Keratinocyte (primary cell): ENCODE measurements around the gene DEPDC7. TPM values are rescaled to one million over a fixed set of nuclear protein-coding genes. Genes with fewer than 3 reads are reported as not detected.

Experiments
- DNase-seq: peaks from one replicate; pipeline ENCODE4 v3.0.0-alpha.2; 2011; ENCODE audit warnings: low read depth, missing footprints, low spot score
- FAIRE-seq: peaks from 2 replicates; lab custom pipeline; 2011; peaks lifted over from hg19 to GRCh38; lab: Jason Lieb, UNC
- H2AFZ ChIP-seq: 2 replicates; pipeline ENCODE4 v1.6.0; 2012; ENCODE audit warnings: low read length, control low read depth, inconsistent platforms; ENCODE audit not compliant: control insufficient read depth
- H3K27ac ChIP-seq: 2 replicates; pipeline ENCODE4 v1.5.1; 2011; ENCODE audit warnings: low read length; ENCODE audit not compliant: control insufficient read depth, insufficient read depth
- H3K27me3 ChIP-seq: 3 replicates; pipeline ENCODE4 v1.6.0; 2011; ENCODE audit warnings: low read length; ENCODE audit not compliant: control insufficient read depth, insufficient read depth; ENCODE audit errors: extremely low read depth
- H3K36me3 ChIP-seq, 2 experiments: 2 replicates in 1 of 2; 3 replicates in 1 of 2; pipeline ENCODE4 v1.5.1; 2011; ENCODE audit warnings: low read length in 2 of 2, mild to moderate bottlenecking in 1 of 2; ENCODE audit not compliant: control insufficient read depth in 2 of 2, insufficient read depth in 2 of 2; ENCODE audit errors: extremely low read depth in 1 of 2
- H3K4me1 ChIP-seq: 3 replicates; pipeline ENCODE4 v1.5.1; 2011; ENCODE audit warnings: low read length; ENCODE audit not compliant: control insufficient read depth, insufficient read depth; ENCODE audit errors: extremely low read depth
- H3K4me2 ChIP-seq: 3 replicates; pipeline ENCODE4 v1.6.0; 2011; ENCODE audit warnings: low read depth, low read length; ENCODE audit not compliant: control insufficient read depth, insufficient read depth; ENCODE audit errors: extremely low read depth
- H3K4me3 ChIP-seq, 3 experiments: fragments of 200-600 bp in 1 of 3; sonication (generic) in 1 of 3; 2 replicates in 2 of 3; 3 replicates in 1 of 3; pipeline ENCODE4 v1.5.1; 2011 to 2016; ENCODE audit warnings: low read length in 3 of 3, mild to moderate bottlenecking in 3 of 3, control low read depth in 2 of 3, inconsistent platforms in 1 of 3, low read depth in 1 of 3, mixed read lengths in 1 of 3, mixed run types in 1 of 3, moderate library complexity in 1 of 3; ENCODE audit not compliant: control insufficient read depth in 2 of 3, insufficient read depth in 2 of 3; ENCODE audit errors: extremely low read depth in 1 of 3
- H3K79me2 ChIP-seq: 2 replicates; pipeline ENCODE4 v1.6.0; 2012; ENCODE audit warnings: low read length; ENCODE audit not compliant: control insufficient read depth, insufficient read depth
- H3K9ac ChIP-seq: 3 replicates; pipeline ENCODE4 v1.6.0; 2011; ENCODE audit warnings: low read length; ENCODE audit not compliant: control insufficient read depth, insufficient read depth; ENCODE audit errors: extremely low read depth
- H3K9me1 ChIP-seq: 3 replicates; pipeline ENCODE4 v1.6.0; 2011; ENCODE audit warnings: low read length; ENCODE audit not compliant: control insufficient read depth, insufficient read depth; ENCODE audit errors: extremely low read depth
- H3K9me3 ChIP-seq: 2 replicates; pipeline ENCODE4 v1.5.1; 2012; ENCODE audit warnings: low read depth, low read length; ENCODE audit not compliant: control insufficient read depth
- H4K20me1 ChIP-seq: 3 replicates; pipeline ENCODE4 v1.6.0; 2011; ENCODE audit warnings: low read length; ENCODE audit not compliant: control insufficient read depth, insufficient read depth; ENCODE audit errors: extremely low read depth
- EZH2 ChIP-seq: IDR thresholded peaks from one replicate; pipeline ENCODE4 v1.6.1; 2012; ENCODE audit warnings: inconsistent platforms, mild to moderate bottlenecking, low read length, moderate library complexity
- dilution Hi-C: fragments of 300-500 bp; cut with MboI; formaldehyde crosslinking; loops from one replicate; pipeline ENCODE4 v1.7.0; 2020; ENCODE audit warnings: low sequenced_read_pairs; ENCODE audit not compliant: extremely low pct_ligation_motif_present
- polyA plus RNA-seq, 5 experiments: library from polyadenylated mRNA; depleted of rRNA in 3 of 5; stranded (reverse) in 3 of 5; stranded (forward) in 1 of 5; unstranded in 1 of 5; fragments of >200 nt; gene quantifications; 1 replicate in 1 of 5; 2 replicates in 3 of 5; 3 replicates in 1 of 5; pipeline versions ENCODE4 v1.2.1 to v1.2.3, GENCODE V29; 2011 to 2012; ENCODE audit warnings: missing spikeins in 2 of 5, low read depth in 1 of 5, low replicate concordance in 1 of 5
- small RNA-seq, 3 experiments: library from RNA; depleted of rRNA; stranded (forward); fragments of <200 nt; gene quantifications; one replicate each; pipeline ENCODE3, GENCODE V24; 2012; ENCODE audit warnings: low read depth in 3 of 3, low replicate concordance in 1 of 3; ENCODE audit not compliant: insufficient read length in 3 of 3
- TF ChIP-seq, protein P1 (sequence below), 3 experiments: IDR thresholded peaks in 1 of 3; conservative IDR thresholded peaks in 1 of 3; optimal IDR thresholded peaks in 1 of 3; 2 replicates in 2 of 3; 3 replicates in 1 of 3; pipeline versions ENCODE3 to v1.5.1; 2011; ENCODE audit warnings: low read length in 3 of 3, mild to moderate bottlenecking in 3 of 3, moderate library complexity in 2 of 3, control low read depth in 1 of 3, inconsistent platforms in 1 of 3; ENCODE audit not compliant: insufficient read depth in 2 of 3; ENCODE audit errors: extremely low read depth in 1 of 3

The DEPDC7 gene
- polyA plus RNA-seq, 1 donor (not counting 4 experiments of a cell fraction or from before 2014, with no cell fraction given): 29.8 TPM

GRCh38 chr11:33068611-33069340 lies 53.1 kb downstream of the DEPDC7 start:
- dilution Hi-C loops: no loop called here

GRCh38 chr11:33072465-33072864 lies 56.8 kb downstream of the DEPDC7 start:
- no peak overlapping the region for H3K9ac ChIP-seq
- H3K27ac ChIP-seq: no peak overlapping the region
- H2AFZ ChIP-seq: no peak overlapping the region
- no peaks in the 10 kb centered on the region for H3K79me2 ChIP-seq
- no peak for FAIRE-seq
- H3K4me3 ChIP-seq: no peak overlapping the region
- dilution Hi-C loops: no loop called here
- TF ChIP-seq EZH2: no peak
- TF ChIP-seq, protein P1, sequence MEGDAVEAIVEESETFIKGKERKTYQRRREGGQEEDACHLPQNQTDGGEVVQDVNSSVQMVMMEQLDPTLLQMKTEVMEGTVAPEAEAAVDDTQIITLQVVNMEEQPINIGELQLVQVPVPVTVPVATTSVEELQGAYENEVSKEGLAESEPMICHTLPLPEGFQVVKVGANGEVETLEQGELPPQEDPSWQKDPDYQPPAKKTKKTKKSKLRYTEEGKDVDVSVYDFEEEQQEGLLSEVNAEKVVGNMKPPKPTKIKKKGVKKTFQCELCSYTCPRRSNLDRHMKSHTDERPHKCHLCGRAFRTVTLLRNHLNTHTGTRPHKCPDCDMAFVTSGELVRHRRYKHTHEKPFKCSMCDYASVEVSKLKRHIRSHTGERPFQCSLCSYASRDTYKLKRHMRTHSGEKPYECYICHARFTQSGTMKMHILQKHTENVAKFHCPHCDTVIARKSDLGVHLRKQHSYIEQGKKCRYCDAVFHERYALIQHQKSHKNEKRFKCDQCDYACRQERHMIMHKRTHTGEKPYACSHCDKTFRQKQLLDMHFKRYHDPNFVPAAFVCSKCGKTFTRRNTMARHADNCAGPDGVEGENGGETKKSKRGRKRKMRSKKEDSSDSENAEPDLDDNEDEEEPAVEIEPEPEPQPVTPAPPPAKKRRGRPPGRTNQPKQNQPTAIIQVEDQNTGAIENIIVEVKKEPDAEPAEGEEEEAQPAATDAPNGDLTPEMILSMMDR (optimal IDR thresholded peaks at IDR 0.05 in 1 of 3, IDR thresholded peaks at IDR 0.05 in 1 of 3, conservative IDR thresholded peaks at IDR 0.05 in 1 of 3; ENCODE audit: extremely low read depth in 1 of 3, insufficient read depth in 2 of 3, low read length in 3 of 3): no peak
- H3K9me1 ChIP-seq: no peaks in the 10 kb centered on the region
- no peaks in the 10 kb centered on the region for H4K20me1 ChIP-seq
- H3K4me1 ChIP-seq: no peaks in the 10 kb centered on the region
- H3K4me2 ChIP-seq: no peak overlapping the region
- peaks cover 33 to 37% of the 10 kb centered on the region in 2 experiments for H3K36me3 ChIP-seq
- no peaks in the 10 kb centered on the region for H3K27me3 ChIP-seq
- no peak for DNase-seq
- no peaks in the 10 kb centered on the region for H3K9me3 ChIP-seq

More at GRCh38 chr11:33068611-33069340, 53.1 kb downstream of the DEPDC7 start:
- H4K20me1 ChIP-seq: no peaks in the 10 kb centered on the region
- no peak overlapping the region for H3K4me3 ChIP-seq
- FAIRE-seq (no peak), DNase-seq (no peak)
- peaks cover 27 to 28% of the 10 kb centered on the region in 2 experiments for H3K36me3 ChIP-seq
- no peaks in the 10 kb centered on the region for H3K79me2 ChIP-seq
- H3K9ac ChIP-seq: no peak overlapping the region
- no peak overlapping the region for H3K27ac ChIP-seq
- no peak overlapping the region for H3K4me2 ChIP-seq
- peaks cover 15% of the 10 kb centered on the region for H3K4me1 ChIP-seq
- TF ChIP-seq, protein P1 (optimal IDR thresholded peaks at IDR 0.05 in 1 of 3, IDR thresholded peaks at IDR 0.05 in 1 of 3, conservative IDR thresholded peaks at IDR 0.05 in 1 of 3; ENCODE audit: extremely low read depth in 1 of 3, insufficient read depth in 2 of 3, low read length in 3 of 3): no peak
- TF ChIP-seq EZH2: no peak
- H2AFZ ChIP-seq: no peak overlapping the region
- no peaks in the 10 kb centered on the region for H3K9me3 ChIP-seq
- H3K9me1 ChIP-seq: no peaks in the 10 kb centered on the region
- H3K27me3 ChIP-seq: no peaks in the 10 kb centered on the region

Small RNA genes lying within 50 kb of the gene (small RNA-seq; reads per million reads assigned to genes)
- 0 reads per million in 3 experiments for gene RF00019

Other genes with a start within 250 kb of the DEPDC7 start
- gene CCDC73, start 221.2 kb upstream of the DEPDC7 start, polyA plus RNA-seq: not detected in 3 replicates
- gene PRRG4, start 186.0 kb upstream of the DEPDC7 start, polyA plus RNA-seq: 6.9 to 12.4 TPM (median 10.0 TPM) in 3 replicates
- 8.5 to 14.7 TPM (median 9.7 TPM) in 3 replicates for gene QSER1, start 123.1 kb upstream of the DEPDC7 start, polyA plus RNA-seq
- gene TCP11L1, start 23.7 kb downstream of the DEPDC7 start, polyA plus RNA-seq: 22.8 to 27.6 TPM (median 25.1 TPM) in 3 replicates
- 23.8 to 41.1 TPM (median 25.6 TPM) in 3 replicates for gene CSTF3, start 145.6 kb downstream of the DEPDC7 start, polyA plus RNA-seq
- 31.9 to 37.3 TPM (median 33.8 TPM) in 3 replicates for gene HIPK3, start 241.5 kb downstream of the DEPDC7 start, polyA plus RNA-seq